Measurements from ENCODE around the gene KCTD6.

DNA sequence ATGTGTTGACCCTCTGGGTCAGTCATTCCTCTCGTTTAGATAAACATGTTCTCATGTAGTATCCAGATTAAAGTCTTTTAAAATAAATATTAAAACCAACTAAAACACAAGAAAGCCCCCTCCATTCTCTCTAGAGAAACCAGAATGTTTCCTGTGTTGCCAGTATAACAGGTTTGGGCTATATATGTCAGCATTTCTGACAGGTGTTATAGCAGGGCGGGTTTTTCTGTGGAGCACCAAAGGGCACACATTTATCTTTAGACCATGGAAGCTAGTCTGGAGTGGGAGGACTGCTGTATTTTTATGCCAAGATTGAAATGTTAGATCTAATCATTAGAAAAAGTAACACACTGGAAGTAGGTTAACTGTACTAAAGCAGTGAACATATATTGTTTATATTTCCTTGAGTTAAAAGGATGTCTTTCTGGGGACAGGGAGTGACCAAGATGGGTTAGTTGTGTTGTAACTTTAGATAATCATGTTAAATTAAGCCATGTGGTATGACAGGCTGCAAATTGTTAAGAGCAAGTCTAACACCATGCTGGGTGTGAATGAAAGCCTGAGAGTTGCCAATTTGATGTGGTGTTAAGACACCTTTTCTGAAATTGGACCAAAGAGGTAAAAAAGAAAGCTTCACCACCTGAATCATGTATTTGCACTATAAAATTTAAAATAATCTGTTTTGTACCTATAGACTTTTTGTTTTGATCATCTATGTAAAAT is 15.6 kb downstream of the KCTD6 start:
- TF ChIP-seq POLR2A (IDR thresholded peaks at IDR 0.05; ENCODE audit: low read length) (no peak), GATA1 (IDR thresholded peaks at IDR 0.05; ENCODE audit: low read depth, low read length) (no peak)
